CD4-positive, alpha-beta T cell treated with Interleukin-17A for 4 hours (primary cell): ENCODE results near the gene MAN1A2.

Source experiments
- DNase-seq: peaks from one replicate; pipeline ENCODE4 v3.0.0-alpha.2; 2020; ENCODE audit warnings: mixed read lengths

The MAN1A2 gene

GRCh38 chr1:117561551-117561950 lies 194.3 kb downstream of the MAN1A2 start:
- no peak for DNase-seq

- no peak for DNase-seq
These were observed 195.6 kb downstream of the MAN1A2 start for GRCh38 chr1:117562581-117563491.

- DNase-seq, result no peak
These were observed 196.2 kb downstream of the MAN1A2 start for GRCh38 chr1:117563492-117563875.

- no peak for DNase-seq
These were observed 197.2 kb downstream of the MAN1A2 start for GRCh38 chr1:117564227-117565075.

- DNase-seq, result no peak
These were observed 197.9 kb downstream of the MAN1A2 start for GRCh38 chr1:117565076-117565556.

GRCh38 chr1:117565745-117566455 lies 198.7 kb downstream of the MAN1A2 start:
- no peak for DNase-seq

GRCh38 chr1:117566556-117566955 lies 199.3 kb downstream of the MAN1A2 start:
- DNase-seq, result no peak

- no peak for DNase-seq
These were observed 200.2 kb downstream of the MAN1A2 start for GRCh38 chr1:117567435-117567834.

GRCh38 chr1:117567976-117568375 lies 200.7 kb downstream of the MAN1A2 start:
- no peak for DNase-seq

- no peak for DNase-seq
These were observed 201.8 kb downstream of the MAN1A2 start for GRCh38 chr1:117568999-117569398.

- no peak for DNase-seq
These were observed 202.6 kb downstream of the MAN1A2 start for GRCh38 chr1:117569856-117570255.

- DNase-seq, result no peak
These were observed 203.8 kb downstream of the MAN1A2 start for GRCh38 chr1:117570988-117571409.

- DNase-seq, result no peak
These were observed 204.2 kb downstream of the MAN1A2 start for GRCh38 chr1:117571496-117571895.

GRCh38 chr1:117572546-117572945 lies 205.3 kb downstream of the MAN1A2 start:
- peak; percentile 52 for DNase-seq

- DNase-seq, result peak; percentile 7
These were observed 206.3 kb downstream of the MAN1A2 start for GRCh38 chr1:117573386-117574023.

- DNase-seq, result no peak
These were observed 207.0 kb downstream of the MAN1A2 start for GRCh38 chr1:117574161-117574835.

GRCh38 chr1:117575586-117576225 lies 208.5 kb downstream of the MAN1A2 start:
- no peak for DNase-seq

GRCh38 chr1:117576236-117576635 lies 209.0 kb downstream of the MAN1A2 start:
- DNase-seq, result no peak

- DNase-seq, result no peak
These were observed 210.1 kb downstream of the MAN1A2 start for GRCh38 chr1:117577191-117577885.

GRCh38 chr1:117578466-117578865 lies 211.2 kb downstream of the MAN1A2 start:
- no peak for DNase-seq
